NCI-H146 treated with DMSO at 0.1 percent for 48 hours (cell line): ENCODE data around the gene TSPAN18.

Source experiments
- DNase-seq: peaks from one replicate; lab custom pipeline; 2025; ENCODE audit not compliant: unreplicated experiment; lab: John Stamatoyannopoulos, UW

Gene TSPAN18

GRCh38 chr11:44759743-44760476 lies 33.1 kb downstream of the TSPAN18 start:
- DNase-seq = no peak

GRCh38 chr11:44760477-44760872 lies 33.7 kb downstream of the TSPAN18 start:
- DNase-seq = no peak

- DNase-seq = no peak
Measured at GRCh38 chr11:44760917-44761550, 34.3 kb downstream of the TSPAN18 start.

- no peak for DNase-seq
Measured at GRCh38 chr11:44761551-44761961, 34.8 kb downstream of the TSPAN18 start.

GRCh38 chr11:44763121-44763820 lies 36.5 kb downstream of the TSPAN18 start:
- no peak for DNase-seq

GRCh38 chr11:44764583-44764982 lies 37.8 kb downstream of the TSPAN18 start:
- DNase-seq = no peak

GRCh38 chr11:44765026-44765595 lies 38.3 kb downstream of the TSPAN18 start:
- no peak for DNase-seq

- no peak for DNase-seq
Measured at GRCh38 chr11:44765676-44766075, 38.9 kb downstream of the TSPAN18 start.

GRCh38 chr11:44766112-44766971 lies 39.6 kb downstream of the TSPAN18 start:
- DNase-seq = no peak

- DNase-seq = no peak
Measured at GRCh38 chr11:44766972-44767278, 40.2 kb downstream of the TSPAN18 start.

GRCh38 chr11:44767421-44767820 lies 40.7 kb downstream of the TSPAN18 start:
- no peak for DNase-seq

- DNase-seq = no peak
Measured at GRCh38 chr11:44770401-44770800, 43.6 kb downstream of the TSPAN18 start.

- no peak for DNase-seq
Measured at GRCh38 chr11:44771252-44771734, 44.5 kb downstream of the TSPAN18 start.

GRCh38 chr11:44771841-44772240 lies 45.1 kb downstream of the TSPAN18 start:
- no peak for DNase-seq

GRCh38 chr11:44773351-44773965 lies 46.7 kb downstream of the TSPAN18 start:
- no peak for DNase-seq

- DNase-seq = no peak
Measured at GRCh38 chr11:44774108-44774507, 47.3 kb downstream of the TSPAN18 start.

- DNase-seq = no peak
Measured at GRCh38 chr11:44774731-44775130, 48.0 kb downstream of the TSPAN18 start.

- peak; percentile 1 for DNase-seq
Measured at GRCh38 chr11:44775366-44775984, 48.7 kb downstream of the TSPAN18 start.

- no peak for DNase-seq
Measured at GRCh38 chr11:44775985-44776446, 49.3 kb downstream of the TSPAN18 start.
